Limb (tissue), 2 donors: ENCODE measurements around the gene EVC.

Experiments
- DNase-seq, 2 donors: peaks; one replicate each; pipeline ENCODE4 v3.0.0-alpha.2; 2016; ENCODE audit errors: extremely low spot score in 2 of 2

The EVC gene

DNA sequence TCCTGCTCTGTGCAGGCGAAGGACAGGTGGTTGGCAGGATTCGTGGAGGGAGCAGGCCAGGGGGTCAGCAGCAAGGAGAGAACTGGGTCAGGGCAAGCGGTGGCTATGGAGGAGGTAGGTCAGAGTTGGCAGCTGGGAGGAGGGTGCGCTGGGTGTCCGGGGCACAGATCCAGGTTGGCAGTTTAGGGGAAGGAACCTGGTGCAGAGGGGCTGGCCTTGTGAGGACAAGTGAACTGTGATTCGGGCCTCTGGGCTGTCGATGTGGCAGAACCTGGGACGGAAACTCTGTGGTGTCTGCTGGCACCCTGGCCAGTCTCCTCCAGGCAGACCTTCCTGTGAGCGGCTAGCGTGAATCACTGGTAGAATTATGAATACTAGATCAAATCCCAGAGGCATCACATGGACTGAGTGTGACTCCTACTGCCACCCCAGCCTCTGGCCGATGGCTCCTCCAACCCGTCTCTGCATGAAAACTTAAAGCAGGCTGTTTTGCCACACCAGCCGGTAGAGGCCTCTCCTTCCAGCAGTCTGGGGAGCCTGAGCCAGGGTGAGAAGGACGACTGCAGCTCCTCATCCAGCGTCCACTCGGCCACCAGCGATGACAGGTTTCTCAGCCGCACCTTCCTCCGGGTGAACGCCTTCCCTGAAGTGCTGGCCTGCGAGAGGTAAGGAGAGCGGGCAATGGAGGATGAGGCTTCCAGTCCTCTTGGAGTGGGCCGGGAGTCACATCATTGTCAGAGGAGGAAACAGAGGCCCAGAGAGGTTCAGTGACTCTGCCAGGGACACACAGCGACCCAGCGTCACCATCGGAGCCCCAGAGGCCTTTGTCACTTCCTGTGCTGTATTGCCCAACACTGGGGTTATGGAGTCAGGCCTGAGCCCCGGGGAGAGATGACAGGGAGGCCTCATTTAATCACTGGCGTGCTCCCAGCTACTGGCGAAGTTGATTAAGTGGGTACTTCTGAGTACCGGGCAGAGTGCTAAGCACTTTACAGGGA is 20.3 kb downstream of the EVC start:
- DNase-seq: no peak

DNA sequence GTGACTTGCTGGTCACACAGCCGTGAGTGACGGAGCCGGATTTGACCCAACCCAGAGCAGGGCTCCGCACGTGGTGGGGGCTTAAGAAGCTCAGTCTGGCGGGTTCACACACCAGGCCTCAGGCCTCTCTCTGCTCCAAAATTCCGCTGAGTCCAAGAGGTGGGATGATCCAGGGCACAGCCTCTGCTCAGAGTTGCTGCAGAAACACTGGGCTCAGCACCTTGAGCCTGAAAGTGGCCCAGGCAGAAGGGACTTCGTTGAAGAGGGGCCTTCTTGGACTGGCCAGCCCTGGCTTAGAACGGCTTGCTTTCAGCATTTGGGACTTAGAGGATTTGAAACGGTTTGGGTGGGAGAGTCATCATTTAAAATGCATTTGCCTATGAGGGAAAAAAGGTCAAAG is 21.2 kb downstream of the EVC start:
- DNase-seq: no peak

DNA sequence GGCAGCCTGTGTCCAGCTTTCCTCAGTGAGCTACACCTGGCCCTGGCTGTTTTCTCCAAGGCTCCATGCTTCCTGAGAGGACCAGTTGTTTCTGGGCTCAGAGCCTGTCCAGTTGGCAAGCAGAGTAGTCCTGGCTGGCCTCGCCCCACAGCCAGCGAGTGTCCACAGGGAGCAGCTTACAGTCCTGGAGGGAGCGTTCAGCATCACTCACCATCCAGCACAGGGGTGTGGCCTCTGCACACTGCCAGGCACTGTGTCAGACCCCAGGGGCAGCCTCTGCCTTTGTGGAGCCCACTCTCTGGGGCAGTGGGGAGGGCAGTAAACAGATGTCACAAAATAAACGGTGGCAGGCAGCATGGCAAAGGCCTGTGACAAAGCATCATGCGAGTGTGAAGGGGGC is 23.9 kb downstream of the EVC start:
- no peak for DNase-seq

DNA sequence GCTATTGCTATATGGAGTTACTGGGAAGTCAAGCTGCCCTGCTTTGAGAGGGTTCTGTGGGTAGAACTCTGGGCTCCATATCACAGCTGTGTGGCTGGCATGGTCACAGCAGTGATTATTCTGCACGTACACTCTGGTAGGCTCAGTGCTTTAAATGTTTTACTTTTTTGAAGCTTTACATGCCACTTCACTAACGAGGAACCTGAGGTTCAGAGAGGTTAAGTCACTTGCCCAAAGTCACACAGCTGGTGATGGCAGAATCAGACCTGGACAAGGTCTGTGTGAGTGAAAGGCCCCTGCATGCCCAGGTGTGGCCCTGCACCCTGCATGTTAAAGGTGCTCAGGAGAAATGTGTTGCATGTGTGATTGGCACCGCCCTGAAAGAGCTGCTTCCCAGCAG is 24.5 kb downstream of the EVC start:
- DNase-seq: no peak

DNA sequence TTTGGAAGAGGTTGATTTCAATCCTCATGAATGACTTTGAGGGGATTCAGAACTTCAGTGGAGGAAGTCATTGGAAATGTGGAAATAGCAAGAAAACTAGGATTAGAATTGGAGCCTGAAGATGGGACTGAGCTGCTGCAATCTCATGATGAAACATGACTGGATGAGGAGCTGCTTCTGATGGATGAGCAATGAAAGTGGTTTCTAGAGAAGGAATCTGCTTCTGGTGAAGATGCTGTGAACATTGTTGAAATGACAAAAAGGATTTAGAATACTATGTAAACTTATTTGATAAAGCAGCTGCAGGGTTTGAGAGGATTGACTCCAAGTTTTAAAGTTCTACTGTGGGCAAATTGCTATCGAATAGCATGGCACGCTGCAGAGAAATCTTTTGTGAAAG is 27.1 kb downstream of the EVC start:
- DNase-seq: no peak

DNA sequence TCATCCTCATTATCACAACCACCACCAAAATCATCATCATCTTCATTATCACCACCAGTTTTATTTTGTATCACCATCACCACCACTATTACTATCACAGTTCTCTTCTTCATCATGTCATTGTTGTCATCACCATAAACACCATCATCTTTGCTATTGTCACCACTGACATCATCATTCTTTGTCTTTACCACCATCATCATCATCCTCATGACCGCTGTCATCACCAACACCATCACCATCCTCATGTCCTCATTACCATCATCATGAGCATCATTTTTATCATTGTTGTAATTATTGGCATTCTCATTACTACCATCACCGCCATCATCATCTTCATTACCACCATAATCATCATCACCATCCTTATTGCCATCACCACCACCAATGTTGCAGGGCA is 31.4 kb downstream of the EVC start:
- no peak for DNase-seq

DNA sequence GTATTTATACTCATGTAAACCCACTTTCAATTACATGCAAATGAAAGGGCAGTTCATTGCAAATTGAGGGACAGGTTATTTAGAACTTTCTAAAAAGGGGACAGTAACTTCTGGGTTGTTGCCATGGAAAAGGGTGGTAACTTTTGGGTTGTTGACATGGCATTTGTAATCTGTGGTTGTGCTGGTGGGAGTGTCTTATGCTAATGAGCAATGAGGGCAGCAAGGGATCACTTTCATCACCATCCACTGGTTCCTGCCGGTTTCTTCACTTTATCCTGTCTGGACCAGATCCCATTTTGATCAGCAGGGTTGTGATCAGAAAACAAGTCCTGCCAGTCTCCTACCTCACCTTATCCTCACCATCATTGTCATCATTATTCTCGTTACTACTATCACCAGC is 32.0 kb downstream of the EVC start:
- DNase-seq: no peak

DNA sequence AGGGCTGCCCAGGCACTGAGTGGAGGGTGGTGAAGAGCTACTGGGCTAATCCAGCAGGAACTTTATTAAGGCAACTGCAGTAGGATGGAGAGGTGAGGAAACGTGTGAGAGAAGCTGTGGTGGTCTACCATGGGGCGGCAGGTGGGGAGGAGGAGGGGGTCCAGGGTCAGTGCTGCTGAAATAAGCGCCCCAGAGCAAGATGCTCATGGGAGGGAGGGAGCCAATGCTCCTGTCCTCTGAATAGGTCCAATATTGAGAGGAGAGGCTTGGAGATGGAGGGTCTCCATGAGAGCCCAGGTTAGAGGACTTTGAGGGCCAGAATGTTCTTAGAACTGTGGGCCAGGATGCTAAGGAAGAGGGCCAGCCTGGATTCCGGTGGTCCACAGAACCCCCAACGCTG is 35.2 kb downstream of the EVC start:
- DNase-seq: no peak

DNA sequence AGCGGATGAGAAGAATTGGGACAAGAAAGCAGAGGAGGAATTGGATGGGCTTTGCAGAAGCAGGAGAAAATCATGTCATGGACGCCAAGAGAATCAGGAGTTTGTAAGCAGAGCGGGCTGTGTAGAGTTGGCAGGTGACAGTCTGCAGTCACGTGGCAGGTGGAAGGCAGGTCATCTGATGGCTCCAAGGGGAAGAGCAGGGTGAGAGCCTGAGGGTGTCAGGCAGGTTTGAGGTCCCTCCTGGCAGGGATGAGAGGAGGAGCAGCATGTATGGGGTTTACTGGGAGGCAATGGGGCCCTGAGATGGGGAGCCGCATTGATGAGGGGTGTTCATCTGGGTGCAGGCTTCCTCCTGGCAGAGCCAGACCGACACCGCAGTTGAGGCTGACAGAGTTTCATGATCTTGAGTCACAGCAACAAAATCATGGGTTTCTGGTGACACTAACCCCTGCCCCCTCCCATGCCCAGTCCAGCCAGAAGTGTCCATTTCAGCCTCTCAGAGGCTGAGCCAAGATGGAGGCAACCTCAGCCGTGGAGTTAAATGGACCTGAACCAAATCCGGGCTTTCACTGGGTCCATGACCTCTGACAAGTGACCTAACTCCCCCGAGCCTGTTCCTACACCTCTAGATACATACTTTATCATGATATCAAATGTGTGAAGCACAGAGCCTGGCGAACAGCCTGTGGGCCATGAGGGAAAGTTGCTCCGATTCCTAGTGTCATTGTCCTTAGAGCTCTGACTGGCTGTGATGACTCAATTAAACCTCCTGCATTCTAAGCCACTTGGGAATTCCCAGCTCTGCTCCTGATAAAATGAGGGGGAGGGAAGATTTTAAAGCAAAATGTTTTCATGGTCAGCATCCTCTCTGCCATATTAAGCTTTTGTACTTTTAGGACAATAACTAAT is 36.1 kb downstream of the EVC start:
- peak in 1 of 2 donors; percentile 5 for DNase-seq

DNA sequence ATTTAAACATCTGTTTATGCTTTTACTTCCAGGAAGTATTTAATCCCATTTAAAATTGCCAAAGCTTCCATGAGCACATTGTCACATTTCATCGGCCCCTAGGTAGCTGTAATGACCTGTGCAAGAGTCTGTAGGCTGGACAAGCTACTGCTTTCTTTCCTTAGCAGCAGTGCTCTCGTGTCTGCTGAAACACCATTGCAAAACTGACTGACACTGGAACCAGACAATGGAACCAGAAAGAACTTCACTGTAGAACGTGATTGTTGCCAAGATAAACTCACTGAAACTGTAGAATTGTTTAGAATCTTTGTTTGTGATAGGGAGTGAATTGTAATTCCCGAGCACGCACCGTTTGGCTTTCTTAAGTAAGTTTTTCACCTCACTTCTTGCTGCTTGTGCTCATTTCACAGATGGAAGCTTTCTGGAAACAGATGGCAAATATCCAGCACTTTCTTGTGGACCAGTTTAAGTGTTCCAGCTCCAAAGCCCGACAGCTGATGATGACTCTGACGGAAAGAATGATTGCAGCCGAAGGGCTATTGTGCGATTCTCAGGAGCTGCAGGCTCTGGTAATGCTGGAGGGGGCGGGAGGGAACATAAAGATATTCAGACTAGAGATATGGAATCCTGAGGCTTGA is 36.9 kb downstream of the EVC start:
- peak in 1 of 2 donors; percentile 51 for DNase-seq

DNA sequence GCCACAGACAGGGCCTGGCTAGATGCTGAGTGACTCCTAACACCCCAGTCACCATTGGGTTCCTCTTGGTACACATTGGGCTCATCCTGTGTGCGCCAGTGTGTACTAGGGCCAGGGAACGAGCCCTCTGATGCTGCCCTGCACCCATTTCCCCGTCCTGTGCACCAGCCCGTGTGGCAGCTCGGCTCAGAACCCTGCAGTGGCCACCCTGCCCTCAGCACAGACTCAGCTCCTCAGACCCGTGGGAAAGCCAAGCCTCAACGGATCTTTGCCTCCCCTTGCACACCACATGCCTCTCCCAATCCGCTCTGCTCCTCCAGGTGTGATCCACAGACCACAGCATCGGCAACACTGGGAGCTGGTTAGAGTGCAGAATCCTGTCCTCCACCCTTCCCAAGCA is 38.6 kb downstream of the EVC start:
- no peak for DNase-seq

DNA sequence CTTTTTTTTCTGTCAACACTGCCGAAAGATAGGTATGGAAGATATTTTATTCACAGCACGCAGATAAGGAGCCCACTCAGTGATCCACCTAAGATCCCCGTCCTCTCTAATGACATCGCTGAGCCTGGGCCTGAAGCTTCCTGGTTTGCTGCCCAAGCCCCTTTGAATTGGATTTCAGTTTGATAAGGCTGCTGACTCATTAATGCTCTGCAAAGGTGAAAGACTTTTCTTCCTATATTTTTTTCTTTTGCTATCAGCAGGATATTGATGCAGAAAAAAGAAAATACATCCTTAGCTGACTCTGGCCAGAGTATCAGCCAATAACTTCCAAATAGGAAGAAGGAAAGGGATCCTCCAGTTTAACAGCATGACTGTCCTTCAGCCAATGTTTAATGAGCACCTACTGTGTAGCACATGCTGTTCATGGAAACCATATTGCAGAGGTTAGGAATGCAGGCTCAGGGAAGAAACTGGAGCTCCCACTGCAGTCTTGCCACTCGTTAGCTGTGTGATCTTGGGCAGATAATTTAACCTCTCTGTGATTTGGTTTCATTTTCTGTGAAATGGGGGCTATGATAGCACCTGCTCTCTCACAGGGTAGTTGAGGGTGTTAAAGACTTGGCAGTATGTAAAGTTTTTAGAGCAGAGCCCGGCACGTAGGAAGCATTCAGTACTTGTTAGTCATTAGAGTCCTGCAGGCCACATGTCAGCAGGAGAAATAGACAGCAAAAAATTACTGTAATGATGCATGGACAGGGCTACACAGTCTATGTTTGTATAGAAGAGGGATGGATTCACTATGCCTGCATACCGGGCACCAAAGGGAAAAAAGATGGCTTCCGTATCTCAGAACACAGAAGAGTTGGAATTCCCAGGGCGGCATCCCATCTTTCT is 39.3 kb downstream of the EVC start:
- no peak for DNase-seq

DNA sequence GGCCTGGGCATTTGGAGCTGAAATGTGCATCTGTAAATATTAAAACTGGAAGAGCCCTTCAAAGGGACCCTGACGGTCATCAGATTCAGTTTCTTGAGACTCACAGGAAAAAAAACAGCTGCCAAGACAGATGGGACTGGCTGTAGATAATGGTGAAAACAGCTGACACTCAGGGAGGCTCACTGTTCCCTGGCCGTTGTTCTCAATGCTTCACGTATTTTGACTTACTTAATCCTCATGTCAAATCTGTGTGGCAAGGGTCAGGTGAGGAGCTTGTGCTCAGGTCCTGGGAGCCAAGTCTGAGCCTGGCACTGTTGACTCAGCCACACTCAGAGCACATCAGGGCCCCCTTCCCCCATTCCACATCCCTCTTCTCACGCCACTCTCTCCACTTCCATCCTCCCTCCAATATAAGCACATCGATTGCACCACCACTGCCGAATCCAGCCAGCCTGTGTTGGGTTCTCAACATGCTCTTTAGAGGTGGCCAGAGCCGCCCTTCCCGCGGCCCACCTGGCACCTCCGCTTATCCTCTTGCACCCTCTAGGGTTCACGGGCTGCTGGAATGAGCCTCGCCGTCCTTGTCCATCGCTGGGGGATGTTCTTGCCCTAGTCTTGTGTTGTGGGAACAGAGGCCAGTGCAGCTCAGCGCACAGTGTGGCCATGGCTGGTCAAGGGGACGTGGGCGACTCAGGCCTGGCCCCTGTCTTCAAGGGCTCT is 40.1 kb downstream of the EVC start:
- DNase-seq: peak in 1 of 2 donors; percentile 18

DNA sequence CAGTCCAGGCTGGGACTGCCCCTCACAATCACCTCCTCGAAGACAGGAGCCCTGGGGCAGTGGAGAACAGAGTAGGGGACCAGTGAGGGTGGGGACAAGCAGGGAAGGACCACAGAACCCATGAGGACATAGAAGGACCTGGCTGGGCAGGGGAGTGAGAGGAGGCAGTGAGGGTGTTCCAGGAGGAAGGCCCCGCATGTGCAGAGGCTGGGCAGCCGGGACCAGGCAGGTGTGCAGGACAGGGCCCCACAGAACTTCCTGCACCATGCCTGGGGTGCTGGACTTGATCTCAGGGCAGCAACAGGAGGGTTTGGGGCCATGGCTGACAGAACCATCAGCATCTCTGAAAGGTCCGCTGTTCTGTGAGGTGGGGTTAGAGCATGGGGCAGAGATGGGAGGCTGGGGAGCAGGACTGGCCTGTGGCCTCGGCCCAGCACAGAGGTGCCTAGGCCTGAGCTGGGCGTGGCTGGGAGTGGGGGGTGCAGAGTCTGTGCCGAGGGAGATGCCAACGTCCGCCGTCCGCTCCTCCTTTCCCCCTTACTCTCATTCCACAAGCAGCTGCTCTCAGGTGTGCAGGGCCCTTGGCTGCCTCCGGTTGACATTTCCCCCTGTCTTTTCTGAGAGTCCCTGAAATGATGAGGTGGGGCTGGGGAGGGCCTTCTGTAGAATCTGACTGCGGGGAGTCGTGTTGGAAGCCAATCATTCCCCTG is 40.8 kb downstream of the EVC start:
- DNase-seq: no peak

DNA sequence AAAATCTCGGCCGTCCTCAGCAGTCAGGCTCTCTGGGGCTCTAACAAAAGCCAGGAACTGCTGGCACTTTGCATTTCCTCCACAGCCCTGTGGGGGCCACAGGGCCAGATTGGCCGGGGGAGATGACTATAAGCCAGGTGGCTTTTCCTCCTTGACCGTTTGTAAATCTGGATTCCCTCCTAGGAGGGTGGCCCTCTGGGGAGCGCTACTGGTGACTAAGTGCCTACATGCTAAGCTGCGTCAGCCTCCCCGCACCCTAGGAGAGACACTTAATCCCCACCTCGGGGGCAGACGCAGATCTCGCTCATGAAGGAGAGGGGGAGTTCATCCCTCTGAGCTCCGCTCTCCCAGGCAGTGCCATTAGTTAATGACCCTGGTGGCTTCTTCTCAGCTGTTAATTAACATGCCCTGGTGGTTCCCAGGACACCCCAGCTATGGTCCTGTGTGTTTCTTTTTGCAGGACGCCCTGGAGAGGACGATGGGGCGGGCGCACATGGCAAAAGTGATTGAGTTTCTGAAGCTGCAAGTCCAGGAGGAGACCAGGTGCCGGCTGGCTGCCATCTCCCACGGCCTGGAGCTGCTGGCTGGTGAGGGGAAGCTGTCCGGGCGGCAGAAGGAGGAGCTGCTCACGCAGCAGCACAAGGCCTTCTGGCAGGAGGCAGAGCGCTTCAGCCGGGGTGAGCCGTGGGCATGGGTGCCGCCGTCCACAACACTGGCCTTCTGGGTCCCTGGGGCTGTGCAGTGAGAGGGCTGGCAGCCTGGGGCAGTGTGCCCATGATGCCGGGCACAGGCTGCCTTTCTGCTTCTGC is 41.6 kb downstream of the EVC start:
- no peak for DNase-seq

DNA sequence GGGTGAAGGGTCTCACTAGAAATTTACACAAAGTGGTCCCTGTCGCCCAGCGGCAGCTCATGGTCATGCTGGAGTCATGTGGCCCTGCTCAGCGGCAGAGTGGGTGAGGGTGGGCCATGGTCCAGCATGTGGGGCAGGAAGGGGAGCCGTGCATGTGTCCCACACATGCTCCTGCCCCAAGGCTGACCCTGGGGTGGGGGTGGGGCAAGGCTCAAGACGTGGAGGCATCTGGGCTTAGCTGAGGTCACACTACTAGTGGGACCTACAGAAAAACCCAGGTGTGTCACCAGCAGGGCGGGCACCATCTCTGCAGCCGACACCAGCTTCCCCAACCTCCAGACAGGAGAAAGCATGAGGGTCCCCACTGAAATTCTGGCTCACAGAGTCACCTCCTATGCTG is 42.4 kb downstream of the EVC start:
- DNase-seq: no peak

DNA sequence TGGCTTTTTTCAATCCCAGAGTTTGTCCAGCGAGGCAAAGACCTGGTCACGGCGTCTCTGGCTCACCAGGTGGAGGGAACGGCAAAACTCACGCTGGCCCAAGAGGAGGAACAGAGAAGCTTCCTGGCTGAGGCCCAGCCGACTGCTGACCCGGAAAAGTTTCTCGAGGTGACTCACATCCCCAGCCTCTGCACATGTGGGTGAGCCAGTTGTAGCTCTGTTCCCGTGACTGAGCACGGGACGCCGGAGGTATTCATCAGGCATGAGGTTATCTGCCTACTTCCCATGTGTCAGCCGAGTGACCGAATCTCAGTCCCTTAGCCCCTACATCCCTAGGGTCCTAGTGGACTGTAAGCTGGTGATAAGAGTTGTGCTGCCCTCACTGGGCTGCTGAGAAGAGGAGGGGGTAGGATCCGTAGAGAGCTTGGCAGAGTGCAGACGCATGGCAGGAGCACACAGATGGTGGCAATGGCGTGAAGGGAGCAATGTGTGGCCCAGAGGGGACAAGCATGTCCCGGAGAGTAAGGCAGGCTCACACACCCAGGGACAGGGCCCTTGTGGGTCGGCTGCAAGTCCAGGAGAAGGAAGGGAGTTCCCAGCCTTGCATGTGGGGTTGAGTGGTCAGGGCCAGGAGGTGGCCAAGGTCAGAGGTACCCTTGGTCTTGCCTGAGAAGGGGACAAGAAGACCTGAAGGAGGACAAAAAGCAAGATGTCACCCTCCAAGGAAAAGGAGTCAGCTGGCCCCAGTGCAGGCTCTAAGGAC is 42.9 kb downstream of the EVC start:
- no peak for DNase-seq

DNA sequence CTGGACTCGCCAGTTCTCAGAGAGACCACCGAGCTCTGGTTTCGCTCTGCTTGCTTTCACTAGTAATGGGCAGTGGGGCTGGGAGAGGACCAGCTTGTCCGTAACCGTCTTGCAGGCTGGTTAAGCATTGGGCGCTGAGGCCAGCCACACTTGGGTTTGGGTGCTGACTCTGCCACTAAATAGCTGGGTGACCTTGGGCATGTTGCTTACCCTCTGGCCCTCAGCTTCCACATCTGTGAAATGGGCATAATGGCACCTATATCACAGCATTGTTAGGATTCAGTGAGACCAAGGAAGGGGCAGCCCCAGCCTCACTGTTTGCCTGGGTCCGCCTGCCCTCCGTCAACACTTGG is 43.5 kb downstream of the EVC start:
- no peak for DNase-seq
